HG02678 (cell line): ENCODE results near the gene UBP1.

ENCODE experiments used
- ATAC-seq: cut with Tn5 transposase; IDR thresholded peaks from one replicate; pipeline ENCODE4 v1.9.1; 2021; ENCODE audit warnings: mild to moderate bottlenecking, moderate library complexity; ENCODE audit not compliant: unreplicated experiment

UBP1 gene

GRCh38 chr3:33392144-33392543 lies 48.1 kb downstream of the UBP1 start:
- ATAC-seq, result no peak

- ATAC-seq, result no peak
Measured at GRCh38 chr3:33391255-33391995, 48.8 kb downstream of the UBP1 start.

DNA sequence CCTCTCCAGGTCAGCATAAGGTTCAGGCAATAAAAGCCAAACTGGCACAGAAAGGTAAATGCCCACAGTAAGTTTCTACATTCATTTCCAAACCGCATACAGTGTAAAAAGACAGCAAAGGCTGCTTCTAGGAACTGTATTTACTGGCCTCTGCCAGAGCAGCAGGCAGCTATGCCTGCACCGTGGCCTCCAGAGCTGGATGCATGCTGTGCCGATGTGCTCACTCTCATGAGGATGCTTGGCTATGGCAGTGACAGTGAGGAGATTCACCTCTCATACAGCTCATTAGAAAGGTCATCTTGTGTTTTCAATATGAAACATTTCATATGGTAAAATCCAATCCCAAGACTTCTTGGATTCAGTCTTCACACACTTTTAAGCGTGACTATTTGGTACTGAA lies 50.3 kb downstream of the UBP1 start:
- no peak for ATAC-seq

GRCh38 chr3:33388374-33389100 lies 51.7 kb downstream of the UBP1 start:
- ATAC-seq, result no peak

- ATAC-seq, result no peak
Measured at GRCh38 chr3:33386631-33387030, 53.6 kb downstream of the UBP1 start.

- ATAC-seq, result no peak
Measured at GRCh38 chr3:33385423-33385822, 54.8 kb downstream of the UBP1 start.

- ATAC-seq, result no peak
Measured at GRCh38 chr3:33383951-33384350, 56.3 kb downstream of the UBP1 start.

DNA sequence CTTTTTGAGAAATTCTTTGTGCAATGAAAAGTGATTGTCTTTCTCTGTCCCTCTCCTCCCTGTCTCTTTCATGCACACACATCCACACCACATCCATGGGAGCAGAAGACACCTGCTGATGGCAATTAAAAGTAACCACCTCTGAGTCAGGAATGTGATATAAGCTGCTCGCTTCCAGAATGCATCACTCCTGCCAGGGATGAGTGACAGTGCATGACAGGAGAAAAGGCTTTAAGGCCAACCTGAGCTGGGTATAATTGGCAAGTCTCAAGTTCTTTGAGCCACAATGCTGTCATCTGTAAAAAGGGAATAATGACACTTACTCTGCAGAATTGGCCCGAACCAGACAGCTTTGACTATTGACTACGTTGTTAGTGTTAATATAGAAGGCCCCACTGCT lies 59.6 kb downstream of the UBP1 start:
- ATAC-seq, result no peak

- ATAC-seq, result no peak
Measured at GRCh38 chr3:33377931-33378330, 62.3 kb downstream of the UBP1 start.

GRCh38 chr3:33377489-33377888 lies 62.7 kb downstream of the UBP1 start:
- no peak for ATAC-seq

GRCh38 chr3:33373082-33373437 lies 67.1 kb downstream of the UBP1 start:
- no peak for ATAC-seq

GRCh38 chr3:33372218-33373081 lies 67.8 kb downstream of the UBP1 start:
- no peak for ATAC-seq

- no peak for ATAC-seq
Measured at GRCh38 chr3:33364531-33365128, 75.6 kb downstream of the UBP1 start.

DNA sequence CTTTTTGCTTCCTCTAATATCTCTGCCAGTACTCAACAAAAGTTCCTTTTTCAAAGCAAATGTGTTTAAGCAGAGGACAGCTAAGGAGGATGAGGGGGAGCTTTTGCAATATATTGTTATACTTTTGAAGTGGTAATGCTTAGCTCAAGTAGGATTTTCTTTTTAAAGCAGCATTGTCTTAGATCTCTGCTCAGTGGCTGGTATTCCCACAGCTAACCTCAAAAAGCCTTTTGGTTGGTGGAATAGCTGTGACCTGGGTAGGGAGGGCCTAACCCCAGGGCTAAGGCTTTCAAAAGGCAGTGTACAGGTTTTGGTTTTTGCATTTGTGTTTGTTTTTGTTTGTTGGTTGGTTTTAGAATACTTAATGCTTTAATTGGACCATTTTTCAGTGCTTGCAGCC lies 76.1 kb downstream of the UBP1 start:
- ATAC-seq, result no peak

- no peak for ATAC-seq
Measured at GRCh38 chr3:33363113-33363800, 76.9 kb downstream of the UBP1 start.

DNA sequence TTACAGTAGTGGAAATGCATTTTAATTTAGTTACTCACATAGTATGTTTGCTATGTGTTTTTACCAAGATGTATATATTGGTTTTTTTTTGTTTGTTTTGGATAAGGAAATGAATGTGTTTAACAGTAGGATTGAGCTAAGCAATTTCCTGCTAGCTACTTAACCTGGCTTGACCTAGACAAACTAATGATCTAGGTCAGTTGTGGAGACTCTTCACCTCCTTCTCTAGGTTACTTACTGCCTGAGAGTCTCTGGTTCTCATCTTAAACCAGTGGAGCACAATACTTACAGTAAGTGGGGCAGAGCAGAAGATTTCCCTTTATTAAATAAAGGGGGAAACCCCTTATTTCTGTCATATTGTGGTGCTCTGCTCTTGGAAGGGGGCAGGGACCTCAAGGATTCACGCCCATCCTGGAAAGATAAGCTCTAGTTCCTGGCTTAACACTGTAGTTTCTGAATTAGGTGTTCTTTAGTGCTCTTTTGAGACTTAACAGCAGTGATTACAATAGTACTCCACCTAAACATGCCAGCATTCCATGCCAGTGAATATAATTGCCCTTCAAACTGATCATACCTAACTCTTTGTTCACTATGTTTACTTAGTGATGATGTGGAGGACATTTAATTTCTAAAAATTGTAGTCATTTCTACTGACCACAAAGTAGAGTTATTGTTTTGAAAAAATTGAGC lies 79.9 kb downstream of the UBP1 start:
- no peak for ATAC-seq

DNA sequence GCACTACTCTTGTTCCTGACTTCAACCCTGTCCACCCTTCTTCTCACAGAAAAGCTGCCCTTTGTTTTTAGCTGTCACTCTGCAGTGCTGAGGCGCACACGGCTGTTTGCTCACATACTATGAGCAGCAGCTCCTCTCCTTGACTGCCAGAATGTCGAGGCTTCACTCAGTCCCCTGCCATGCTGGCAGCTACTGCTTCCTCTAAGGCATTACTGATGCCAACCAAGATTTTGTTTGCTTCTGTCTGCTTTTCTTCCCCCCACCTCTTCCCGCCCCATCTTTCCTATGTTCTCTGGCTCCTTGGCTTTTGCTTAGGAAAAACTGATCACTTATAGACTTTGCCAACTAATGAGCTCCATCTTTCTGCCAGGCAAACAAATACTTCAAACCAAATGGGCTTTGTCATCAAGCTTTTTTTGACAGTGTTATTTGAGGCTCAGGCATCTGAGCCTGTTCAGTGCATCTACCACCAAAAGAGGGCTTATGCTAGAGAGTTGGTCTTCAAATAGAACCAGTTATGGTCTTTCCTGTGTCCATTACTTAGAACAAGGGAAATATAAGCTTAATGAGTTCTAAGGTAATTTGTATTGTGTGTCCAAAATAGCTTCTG lies 81.9 kb downstream of the UBP1 start:
- no peak for ATAC-seq

- no peak for ATAC-seq
Measured at GRCh38 chr3:33355611-33356010, 84.6 kb downstream of the UBP1 start.

DNA sequence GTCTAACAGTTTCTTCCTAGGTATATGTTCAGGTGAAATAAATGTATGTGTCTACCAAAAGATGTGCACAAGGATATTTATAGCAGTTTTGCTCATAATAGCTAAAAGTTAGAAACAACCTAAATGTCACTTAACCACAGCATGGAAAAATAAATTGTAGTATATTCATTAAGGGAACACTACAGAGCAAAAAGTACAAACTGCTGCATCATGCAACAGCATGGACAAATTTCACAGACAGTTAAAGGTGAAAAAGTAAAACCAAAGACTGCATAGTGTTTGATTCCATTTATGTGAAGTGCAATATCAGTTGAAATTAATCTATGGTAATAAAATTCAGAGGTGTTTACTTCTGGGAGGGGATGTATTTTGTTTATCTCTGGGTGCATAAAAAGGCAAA lies 100.4 kb downstream of the UBP1 start:
- ATAC-seq, result no peak
